Renal cortex interstitium (tissue), 11 donors: ENCODE results near the gene ART1. TPM values are rescaled to one million over a fixed set of nuclear protein-coding genes. Genes with fewer than 3 reads are reported as not detected.

Experiments
- DNase-seq, 11 donors: peaks; one replicate each; pipeline ENCODE4 v3.0.0-alpha.2; 2013; ENCODE audit warnings: low read depth in 9 of 11, low spot score in 4 of 11; ENCODE audit errors: extremely low read depth in 1 of 11
- polyA plus RNA-seq, 3 donors: library from polyadenylated mRNA; unstranded; fragments of 120-200 nt; gene quantifications; one replicate each; pipeline ENCODE4 v1.2.1, GENCODE V29; 2013; ENCODE audit not compliant: insufficient read length in 3 of 3

Gene ART1
- polyA plus RNA-seq, 3 donors, result 0.19 TPM; not detected in 2

DNA sequence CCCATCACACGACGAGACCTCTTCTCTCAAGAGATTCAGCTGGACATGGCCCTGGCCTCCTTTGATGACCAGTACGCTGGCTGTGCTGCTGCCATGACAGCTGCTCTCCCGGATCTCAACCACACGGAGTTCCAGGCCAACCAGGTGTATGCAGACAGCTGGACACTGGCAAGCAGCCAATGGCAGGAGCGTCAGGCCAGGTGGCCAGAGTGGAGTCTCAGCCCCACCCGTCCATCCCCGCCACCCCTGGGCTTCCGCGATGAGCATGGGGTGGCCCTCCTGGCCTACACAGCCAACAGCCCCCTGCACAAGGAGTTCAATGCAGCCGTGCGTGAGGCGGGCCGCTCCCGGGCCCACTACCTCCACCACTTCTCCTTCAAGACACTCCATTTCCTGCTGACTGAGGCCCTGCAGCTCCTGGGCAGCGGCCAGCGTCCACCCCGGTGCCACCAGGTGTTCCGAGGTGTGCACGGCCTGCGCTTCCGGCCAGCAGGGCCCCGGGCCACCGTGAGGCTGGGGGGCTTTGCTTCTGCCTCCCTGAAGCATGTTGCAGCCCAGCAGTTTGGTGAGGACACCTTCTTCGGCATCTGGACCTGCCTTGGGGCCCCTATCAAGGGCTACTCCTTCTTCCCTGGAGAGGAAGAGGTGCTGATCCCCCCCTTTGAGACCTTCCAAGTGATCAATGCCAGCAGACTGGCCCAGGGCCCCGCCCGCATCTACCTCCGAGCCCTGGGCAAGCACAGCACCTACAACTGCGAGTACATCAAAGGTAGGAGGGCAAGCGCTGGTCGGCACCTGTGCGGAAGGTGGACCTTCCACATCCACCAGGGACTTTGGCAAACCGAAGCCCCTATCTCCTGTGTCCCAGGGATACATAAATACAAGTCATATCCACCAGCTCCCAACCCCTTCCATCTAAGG lies 14.9 kb downstream of the ART1 start:
- DNase-seq, result no peak

DNA sequence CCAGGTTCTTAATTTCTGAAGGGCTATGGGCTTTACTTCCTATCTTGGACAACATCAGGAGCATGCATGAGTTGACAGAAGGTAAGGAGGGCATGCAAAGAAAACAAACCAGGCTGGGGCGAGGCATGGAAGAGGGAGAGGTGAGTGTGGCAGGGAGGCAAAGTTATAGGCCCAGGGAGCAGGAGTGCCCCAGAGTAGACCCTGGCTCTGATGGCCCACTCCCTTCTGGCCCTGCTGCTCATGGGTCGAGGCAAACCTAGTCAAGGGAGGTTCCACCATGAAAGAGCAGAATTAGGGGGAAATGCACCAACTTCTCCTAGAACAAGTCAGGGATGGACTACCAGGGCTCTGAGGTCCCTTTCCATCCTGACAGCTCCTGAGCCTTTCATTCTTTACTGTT lies 16.0 kb downstream of the ART1 start:
- no peak for DNase-seq

DNA sequence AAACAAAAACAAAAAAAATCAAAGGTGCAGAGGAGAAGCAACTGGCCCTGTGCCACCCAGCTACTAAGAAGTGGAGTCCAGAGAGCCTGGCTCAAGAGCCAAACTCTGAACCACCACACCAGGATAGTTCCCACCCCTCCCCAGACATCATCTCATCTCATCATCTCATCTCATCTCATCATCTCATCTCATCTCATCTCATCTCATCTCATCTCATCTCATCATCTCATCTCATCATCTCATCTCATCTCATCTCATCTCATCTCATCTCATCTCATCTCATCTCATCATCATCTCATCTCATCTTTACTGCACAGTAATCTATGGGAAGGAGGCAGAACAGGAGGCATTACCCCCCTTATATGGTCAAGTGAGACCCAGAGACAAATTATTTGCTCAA lies 17.9 kb downstream of the ART1 start:
- DNase-seq, result no peak

DNA sequence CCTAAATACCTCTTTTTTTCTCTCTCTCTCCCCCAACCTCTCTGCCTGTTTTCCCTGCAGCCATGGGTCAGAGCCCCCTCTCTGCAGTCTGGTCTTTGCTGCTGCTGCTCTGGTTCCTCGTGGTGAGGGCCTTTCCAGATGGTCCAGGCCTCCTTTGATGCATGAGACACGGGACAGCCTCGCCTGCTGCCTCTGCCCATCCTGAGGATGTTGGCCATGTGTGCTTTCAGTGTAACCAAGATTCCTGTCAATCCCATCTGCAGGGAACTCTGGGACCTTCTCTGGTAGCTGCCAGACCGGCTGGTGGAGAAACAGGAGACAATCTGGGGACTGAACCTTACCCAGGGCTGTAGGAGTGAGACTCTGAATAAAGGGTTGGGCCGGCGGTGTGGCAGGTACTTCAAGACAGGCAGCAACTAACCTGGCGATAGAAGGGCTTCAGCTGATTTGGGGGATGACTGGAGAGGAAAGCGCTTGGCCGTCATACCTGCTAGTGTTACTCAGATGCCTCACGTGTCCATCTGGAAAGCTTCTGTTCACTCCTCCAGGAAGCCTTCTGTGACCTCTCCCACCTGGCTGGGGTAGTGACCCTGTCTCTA lies 19.2 kb downstream of the ART1 start:
- no peak for DNase-seq

DNA sequence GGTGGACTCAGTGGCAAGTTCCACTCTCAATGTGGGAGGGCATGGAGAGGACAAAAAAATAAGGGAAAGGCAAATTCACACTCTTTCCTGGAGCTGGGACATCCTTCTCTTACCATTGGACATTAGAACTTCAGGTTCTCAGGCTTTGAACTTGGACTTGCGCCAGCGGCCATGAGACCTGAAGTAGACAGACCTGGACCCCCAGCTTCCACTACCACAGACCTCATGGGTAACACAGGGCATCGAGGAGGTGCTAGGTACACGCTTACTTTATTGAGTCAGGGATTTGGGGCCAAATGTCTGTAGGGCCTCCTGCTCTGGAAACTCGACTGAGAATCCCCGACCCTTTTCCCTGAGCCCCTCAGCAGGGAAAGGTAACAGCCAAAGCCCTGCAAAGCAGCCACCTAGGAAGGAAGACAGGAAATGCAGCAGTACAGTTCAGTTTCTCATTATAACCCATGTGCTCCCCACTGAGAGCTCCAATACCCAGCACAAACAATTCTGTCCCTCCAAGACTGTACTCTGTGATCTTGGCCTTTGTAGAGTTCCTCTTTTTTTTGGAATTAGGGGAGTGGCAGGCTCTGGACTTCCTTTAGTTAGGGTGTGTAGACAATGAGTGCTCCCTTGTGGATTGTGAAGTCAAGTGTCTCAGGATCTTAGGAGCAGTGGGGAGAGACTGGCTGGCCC lies 20.6 kb downstream of the ART1 start:
- DNase-seq, result no peak

DNA sequence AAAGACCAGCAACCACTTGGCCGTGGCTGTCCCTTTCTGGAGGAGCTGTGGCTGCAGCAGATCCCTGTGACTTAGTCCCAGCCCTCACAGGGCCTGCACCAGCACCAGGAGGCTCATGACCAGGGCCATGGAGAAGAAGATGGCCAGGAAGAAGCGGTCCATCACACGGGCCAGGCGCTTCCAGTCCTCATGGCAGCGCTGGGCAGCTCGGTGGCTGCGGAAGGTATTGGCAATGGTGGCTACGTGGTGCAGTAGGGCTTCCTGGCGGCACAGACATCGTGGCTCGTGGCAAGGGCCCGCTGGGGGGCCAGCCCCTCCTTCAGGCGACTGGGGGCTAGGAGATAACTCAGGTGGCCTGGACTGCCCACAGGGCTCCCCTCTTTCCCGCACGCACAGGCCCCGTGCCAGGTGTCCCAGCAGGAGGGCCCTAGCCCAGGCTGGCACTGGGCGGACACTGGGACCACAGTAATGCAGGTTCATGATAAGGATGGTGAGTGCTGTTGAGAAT lies 21.1 kb downstream of the ART1 start:
- no peak for DNase-seq

DNA sequence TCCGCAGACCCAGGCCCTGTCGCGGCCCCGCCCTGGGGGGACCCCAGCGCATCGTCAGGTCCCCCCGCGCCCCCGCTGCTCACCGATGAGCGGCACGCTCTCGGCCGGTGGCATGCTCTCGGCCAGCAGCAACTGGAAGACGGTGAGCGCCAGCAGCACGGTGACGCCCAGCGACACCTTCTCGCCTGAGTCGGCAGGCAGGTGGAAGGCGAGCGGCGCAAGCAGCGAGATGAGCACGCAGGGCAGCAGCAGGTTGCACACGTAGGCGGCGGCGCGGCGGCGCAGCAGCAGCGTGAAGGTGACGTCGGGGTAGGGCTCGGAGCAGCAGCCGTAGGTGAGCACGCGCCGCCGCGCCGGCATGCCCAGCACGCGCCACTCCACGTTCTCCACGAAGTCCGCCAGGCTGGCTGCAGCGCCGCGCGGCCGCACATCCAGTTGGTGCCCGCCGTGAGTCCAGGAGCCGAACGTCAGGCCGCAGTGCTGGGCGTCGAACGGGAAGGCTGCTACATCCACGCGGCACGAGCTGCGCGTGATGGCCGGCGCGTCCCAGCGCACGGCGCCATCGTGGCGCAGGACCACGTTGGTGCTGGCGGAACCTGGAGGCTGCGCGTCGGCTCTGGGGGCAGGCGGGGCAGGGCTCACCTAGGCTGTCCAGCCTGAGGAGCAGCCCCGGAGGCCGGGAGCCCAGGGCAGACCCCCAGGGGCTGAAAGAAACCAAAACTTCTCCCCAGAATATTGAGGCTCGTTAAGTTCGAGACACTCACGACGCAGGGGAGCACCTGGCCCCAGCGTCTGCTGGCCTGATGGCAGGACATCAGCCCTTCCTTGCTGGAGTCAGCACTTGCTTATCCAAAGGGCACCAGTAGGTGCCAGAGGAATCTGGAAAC lies 22.5 kb downstream of the ART1 start:
- DNase-seq, result no peak

DNA sequence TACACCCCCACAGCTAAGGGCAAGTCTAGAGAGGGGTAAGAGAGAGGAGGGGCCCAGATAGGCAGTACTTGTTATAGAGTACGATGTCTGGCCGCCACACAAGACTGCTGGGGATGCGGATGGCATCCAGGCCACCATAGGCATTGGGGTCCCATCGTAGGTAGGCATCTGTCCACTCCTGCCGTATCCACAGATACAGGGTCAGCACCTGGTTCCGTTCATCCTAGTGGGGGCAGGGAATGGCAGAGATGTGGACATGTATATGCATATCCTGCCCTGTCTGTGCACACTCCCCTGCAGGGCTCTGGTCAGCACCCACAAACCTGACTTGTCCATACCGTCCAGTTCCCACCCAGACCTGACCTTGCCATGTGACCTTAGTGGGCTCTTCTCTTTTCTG lies 24.2 kb downstream of the ART1 start:
- DNase-seq, result no peak

DNA sequence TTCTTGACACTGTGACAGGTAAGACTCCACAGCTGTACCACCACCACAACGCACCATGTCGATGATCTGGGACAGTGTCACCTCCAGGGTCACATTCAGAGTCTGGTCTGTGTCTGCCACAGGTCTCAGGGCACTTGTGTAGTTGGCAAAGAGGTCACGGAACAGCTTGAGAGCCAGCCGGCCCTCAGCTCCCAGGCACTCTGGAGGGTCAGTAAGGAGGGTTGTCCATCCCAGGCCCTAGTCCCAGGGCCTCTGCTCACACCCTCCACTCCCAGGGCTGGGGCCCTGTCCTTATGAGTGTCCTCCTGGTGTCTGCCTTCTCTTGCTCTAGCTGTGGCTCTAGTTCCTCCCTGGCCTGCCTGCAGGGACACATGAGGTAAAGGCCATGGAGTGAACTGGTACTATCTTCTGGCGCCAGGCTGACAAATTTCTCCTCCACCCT lies 24.8 kb downstream of the ART1 start:
- DNase-seq, result no peak

DNA sequence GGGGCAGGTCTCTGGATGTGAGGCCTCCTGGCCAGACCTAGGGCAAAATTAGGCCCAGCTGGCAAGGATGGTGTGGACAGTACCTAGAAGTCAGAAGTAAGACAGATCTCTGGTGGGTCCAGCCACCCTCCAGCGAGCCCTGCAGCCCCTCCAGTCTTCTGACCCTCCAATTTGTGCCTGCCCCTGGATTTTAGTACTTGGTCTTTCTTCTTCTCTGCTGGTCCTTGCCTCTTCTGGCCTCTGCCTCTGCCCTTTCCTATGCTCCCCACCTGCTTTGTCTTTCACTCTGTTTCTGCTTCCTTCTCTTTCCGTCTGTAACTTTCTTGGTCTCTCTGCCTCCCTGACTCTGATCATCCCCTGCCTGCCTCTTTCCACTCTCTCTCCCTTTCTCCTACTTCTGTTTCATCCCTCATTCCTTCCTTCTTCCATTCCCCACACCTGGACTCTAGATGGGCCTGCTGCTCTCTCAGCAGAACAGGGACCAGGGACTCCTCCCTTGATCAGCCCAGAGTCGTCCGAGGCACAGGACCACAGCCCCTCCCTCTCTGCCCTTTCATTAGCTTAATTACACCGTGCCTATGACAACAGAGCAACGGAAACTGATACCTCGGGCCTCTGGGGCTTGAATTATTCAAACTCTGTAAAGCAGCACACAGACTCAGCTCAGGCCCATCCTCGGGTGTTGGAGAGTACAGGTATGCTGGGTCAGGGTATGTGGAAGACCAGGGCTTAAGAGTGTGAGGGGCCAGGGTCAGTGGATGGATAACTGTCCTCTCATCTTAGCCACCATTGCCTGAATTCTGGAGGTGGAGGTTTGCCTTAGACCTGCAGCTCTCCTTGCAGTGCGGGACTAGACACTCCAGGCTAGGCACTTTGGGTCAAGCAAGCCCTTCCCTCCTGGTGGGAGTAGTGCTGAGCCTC lies 26.7 kb downstream of the ART1 start, which contains the start of gene CHRNA10:
Gene CHRNA10 (minus strand): TSS at position 51 of the 921 bp plus-strand sequence. CDS start 72 bp downstream, outside the sequence.
- peak in 7 of 11 donors; percentile 3 to 42 (median 15) for DNase-seq

DNA sequence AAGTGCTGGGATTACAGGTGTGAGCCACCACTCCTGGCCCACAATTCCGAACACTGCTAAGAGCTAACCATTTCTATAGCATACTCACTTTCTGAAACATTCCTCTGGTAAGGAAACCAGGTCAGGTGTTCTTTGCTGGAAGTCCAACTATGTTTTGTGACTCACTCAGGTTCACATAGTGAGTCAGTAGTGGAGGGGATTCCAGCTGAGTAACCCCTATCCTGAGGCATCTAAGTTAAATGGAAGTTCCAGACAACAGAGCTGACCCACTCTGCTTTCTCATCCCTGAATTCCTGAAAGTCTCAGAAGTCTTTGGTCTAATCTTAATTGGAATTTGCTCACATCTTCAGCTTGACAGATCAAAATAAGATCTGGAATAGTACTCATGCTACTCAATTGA lies 29.3 kb downstream of the ART1 start:
- DNase-seq, result no peak

DNA sequence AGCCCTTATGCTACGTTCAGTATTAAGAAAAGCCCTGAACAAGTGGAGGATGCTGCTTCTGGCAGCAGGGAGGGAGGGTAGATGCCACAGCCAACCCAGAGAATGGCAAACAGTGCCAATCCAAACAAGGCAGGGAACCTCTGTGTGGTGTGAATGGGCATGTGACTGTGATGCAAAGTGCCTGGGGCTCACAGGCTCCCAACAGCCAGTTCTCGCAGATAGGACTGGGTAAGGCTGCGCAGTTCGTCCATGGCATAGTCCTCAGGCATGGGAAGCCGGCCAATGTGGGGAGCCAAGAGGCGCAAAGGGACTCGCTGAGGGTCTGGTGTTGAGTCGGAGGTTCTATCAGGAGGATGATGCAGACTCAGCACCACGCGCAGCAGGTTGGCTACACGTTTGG lies 31.0 kb downstream of the ART1 start:
- DNase-seq, result no peak

DNA sequence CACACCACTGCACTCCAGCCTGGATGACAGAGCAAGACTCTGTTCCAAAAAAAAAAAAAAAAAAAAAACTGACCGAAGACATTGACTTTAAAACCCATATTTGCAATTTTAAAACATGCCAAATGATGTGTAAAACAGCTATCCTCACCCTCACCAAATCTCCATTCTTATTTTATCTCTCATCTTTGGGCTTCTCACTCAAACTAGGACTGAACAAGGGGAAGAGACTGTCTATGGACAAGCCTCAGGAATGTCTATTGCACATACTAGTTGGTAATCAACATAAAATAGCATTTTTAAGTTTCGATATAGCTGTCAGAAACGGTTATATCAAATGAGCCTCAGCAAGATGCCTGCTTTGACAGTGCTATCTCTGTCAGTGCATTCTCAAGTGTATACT lies 34.1 kb downstream of the ART1 start:
- DNase-seq, result no peak

DNA sequence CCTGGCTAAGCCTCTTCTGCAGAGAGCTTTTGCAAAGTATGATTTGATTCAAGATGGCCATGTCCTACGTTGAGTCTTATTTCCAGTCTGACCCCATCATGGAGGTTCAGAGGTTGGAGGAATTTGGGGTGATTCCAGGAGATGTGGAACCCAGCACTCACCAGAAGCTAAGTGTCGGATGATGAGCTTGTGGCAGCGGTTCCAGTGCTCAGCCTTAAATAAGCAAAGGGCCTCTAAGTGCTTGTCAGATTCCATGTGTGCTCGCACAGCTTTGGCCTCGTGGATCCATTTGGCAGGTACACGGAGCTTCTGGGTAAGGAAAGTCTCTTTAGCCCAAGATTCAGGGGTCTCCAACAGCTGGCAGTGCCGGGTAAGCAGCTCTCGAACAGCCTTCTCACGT lies 38.1 kb downstream of the ART1 start:
- no peak for DNase-seq

DNA sequence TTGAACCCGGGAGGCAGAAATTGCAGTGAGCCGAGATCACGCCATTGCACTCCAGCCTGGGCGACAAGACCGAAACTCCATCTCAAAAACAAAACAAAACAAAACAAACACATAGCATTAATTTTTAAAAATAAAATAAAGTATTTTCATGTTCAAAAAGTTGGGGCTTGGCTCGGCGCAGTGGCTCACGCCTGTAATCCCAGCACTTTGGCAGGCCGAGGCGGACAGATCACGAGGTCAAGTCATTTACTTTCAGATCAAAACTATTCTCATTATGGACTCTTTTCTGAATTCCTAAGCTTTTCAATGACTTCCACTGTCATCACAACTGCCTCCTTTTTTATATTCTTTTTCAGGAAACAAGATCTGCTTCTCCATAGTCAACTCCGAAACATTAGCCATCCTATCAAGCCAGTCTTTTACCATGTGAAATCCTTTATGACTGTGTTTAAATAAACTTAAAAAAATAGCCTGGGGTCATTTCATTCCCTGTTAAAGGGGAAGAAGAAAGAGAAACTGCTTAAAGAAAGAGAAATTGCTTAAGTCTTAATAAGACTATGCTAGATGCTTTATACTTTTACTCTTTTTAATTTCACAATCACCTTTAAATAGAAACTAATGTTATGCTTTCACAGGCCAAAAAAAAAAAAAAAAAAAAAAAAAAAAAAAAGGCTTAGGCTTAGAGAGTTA lies 39.3 kb downstream of the ART1 start:
- DNase-seq, result no peak

DNA sequence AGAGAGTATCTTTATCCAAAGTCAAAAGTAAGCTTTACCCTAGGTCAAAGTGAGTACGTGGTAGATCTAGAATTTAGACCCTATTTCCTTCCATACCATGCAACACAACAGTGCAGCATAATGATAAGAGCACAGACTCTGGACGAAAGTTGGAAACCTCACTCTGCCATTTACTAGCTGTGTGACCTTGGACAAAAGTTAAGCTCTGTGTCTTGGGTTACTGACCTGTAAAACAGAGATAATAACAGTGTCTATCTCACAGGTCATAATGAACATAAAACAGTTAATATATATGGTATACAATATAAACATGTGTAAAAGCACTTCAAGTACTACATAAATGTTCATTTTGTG lies 39.9 kb downstream of the ART1 start:
- DNase-seq, result no peak

DNA sequence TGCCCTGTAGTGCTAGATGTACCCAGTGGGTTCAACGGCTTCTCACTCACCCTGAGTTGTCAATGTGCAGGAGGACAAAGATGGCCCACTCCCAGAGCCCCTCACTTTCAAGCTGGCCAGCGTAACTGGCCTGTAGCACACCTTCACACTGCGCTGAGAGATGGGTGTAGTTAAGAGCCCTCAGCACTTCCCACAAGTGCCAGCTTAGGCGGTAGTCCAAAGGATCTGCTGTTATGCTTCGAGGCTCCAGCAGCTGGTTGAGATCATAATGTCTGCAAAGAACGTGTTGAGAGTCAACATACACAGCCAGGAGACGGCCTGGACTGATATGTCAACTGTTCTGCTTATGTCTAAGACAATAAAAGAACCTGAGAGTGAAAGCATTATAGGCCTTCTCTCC lies 41.0 kb downstream of the ART1 start:
- DNase-seq, result no peak
